GM12892 (cell line): ENCODE data around the gene ARHGAP15.

Experiments
- POLR2A ChIP-seq: IDR thresholded peaks from 2 replicates; pipeline ENCODE4 v1.6.1; 2011; ENCODE audit warnings: low read depth, low read length, control low read depth
- TAF1 ChIP-seq: IDR thresholded peaks from 2 replicates; pipeline ENCODE4 v1.6.1; 2011; ENCODE audit warnings: low read depth, mild to moderate bottlenecking, control low read depth, low read length, borderline replicate concordance

- TF ChIP-seq TAF1, result no peak
- no peak for TF ChIP-seq POLR2A
These were observed 215.6 kb downstream of the ARHGAP15 start for GRCh38 chr2:143344780-143345179.
